LNCAP (cell line): ENCODE results near the gene L3MBTL3.

Experiments
- TF ChIP-seq, protein P1 (sequence below): fragments of 450-650 bp; IDR thresholded peaks from 2 replicates; pipeline ENCODE4 v1.5.1; 2017; ENCODE audit warnings: mild to moderate bottlenecking

L3MBTL3 gene

DNA sequence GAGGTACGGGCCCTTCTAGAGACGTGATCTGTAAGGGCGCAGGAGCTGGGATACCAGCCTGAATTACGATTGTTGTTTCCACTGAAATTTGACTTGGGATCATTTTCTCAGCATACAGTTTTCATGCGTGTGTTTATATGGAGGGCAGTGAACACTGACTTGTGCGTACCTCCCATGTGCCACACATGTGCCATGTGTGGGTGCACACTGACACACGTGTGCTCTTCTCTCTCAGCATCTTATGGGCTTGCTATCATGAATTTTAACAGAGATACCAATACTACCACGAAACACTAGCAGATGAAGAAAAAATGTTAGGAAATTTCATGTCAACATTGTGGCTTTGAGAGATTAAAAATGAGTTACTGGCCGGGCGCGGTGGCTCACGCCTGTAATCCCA is 39.1 kb downstream of the L3MBTL3 start:
- TF ChIP-seq, protein P1, sequence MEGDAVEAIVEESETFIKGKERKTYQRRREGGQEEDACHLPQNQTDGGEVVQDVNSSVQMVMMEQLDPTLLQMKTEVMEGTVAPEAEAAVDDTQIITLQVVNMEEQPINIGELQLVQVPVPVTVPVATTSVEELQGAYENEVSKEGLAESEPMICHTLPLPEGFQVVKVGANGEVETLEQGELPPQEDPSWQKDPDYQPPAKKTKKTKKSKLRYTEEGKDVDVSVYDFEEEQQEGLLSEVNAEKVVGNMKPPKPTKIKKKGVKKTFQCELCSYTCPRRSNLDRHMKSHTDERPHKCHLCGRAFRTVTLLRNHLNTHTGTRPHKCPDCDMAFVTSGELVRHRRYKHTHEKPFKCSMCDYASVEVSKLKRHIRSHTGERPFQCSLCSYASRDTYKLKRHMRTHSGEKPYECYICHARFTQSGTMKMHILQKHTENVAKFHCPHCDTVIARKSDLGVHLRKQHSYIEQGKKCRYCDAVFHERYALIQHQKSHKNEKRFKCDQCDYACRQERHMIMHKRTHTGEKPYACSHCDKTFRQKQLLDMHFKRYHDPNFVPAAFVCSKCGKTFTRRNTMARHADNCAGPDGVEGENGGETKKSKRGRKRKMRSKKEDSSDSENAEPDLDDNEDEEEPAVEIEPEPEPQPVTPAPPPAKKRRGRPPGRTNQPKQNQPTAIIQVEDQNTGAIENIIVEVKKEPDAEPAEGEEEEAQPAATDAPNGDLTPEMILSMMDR = no peak

DNA sequence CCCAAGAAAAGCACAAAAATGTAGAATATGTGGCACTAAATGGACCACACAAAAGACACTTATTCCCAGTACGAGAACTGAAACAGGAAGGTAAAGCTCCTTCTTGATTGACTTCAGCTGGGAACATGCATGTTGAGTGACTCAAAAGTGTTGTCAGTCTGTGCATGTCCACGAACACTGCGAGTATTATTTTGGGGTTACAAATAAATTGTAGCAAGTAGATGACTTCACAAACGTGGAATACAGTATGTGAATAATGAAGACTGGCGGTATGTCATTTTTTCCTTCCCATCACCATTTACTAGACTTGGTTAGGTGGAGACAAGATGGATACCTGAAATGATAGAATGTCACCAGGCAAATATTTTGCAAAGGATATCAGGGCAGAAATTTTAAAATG is 45.4 kb downstream of the L3MBTL3 start:
- TF ChIP-seq, protein P1 = no peak

DNA sequence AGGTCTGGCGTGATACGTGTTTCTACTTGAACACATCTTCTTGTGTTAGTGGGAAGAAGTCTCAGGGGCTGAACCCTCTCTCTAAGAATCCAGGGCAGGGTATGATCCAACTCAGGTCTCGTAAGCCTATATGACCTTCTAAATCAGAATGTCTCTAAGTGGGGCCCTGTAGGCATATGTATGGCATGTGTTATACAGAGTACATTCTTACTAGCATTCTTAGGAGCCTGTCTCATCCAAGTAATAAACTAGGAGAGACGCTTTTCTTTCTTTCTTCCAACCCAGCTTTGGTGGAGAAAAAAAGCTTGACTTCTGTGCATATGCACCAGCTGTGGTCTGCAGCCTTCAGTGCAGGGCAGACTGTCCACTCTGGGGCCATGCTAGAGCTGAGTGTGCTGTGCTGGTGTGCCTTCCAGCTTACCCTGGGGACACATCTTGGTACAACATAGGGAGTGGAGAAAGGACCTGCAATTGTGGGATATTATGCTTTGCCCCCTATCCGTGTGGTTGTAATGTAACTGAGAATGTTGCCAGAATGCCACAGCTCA is 47.3 kb downstream of the L3MBTL3 start:
- TF ChIP-seq, protein P1 = no peak

DNA sequence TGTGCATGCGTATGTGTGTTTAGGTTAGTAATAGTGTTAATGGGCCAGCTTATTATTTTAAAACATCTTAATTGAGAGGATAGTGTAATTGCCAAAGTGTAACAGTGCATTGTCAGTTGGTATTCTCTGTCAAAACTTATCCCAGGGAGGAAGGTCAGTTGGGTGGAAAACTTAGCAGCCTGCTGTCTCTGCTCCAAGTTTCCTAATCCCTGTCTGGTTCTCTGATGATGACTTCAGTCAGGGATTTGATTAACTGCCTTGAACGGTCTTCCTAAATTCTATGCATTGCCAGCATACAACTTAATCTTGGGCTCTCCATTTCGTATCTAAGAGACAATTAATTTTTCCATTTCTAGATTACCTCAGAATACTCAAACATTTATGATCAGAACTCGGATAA is 51.1 kb downstream of the L3MBTL3 start:
- TF ChIP-seq, protein P1 = no peak

DNA sequence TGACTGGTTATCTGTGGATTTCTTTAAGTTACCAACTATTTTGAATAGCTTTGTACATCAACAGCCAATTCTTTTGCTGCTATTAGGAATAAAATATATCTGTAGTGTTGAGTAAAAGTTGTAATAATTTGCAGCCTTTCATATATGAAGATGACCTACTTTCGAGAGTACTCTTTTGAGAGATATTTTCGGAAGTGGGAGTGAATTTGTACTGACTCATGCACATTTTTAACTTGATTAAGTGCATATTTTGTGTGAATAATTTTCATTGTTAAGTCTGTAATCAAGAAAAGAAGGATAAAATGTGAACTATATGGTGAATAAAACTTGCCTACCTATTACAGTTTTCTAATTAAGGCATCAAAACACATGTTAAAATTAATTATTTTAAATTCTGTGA is 51.9 kb downstream of the L3MBTL3 start:
- TF ChIP-seq, protein P1 = no peak

DNA sequence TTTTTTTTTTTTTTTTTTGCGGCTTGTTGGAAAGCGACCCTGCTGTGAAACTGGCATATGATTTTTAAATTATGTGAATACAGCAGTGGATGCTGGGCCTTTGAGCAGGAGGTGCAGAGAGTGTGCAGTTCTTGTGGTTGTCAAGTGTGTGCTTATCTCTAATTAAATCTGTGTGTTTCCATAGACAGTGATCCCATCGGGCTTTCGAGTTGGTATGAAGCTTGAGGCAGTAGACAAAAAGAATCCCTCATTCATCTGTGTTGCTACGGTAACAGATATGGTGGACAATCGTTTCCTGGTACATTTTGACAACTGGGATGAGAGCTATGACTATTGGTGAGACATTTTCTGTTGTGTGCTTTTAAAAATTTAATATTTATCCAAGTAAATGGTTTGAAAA is 52.4 kb downstream of the L3MBTL3 start:
- TF ChIP-seq, protein P1 = no peak

DNA sequence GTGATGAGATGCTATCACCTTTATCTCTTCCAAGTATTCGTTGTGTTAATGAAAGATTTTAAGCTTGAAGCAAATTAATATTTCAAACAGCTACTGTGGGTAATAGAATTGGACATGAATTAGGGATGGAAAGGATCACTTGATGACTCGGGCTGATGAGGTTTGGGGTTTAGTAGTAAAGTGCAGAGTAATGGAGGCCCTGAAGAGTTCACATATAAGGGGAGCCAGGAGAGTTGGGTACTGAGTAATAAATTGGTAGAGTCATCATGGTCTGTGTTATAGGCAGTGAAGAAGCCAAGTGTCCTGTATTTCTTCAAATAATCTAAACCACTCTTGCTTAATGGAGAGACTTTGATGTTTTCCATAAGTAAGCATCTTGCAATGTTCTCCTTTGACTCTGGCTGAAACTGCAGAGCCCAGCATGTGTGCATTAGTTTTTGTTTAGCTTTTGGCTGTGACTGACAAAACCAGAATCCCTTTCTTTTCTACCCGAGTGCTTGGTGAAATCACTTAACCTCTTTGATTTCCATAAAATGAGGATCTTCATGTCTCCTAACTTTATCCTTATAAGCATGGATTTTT is 57.6 kb downstream of the L3MBTL3 start:
- TF ChIP-seq, protein P1 = no peak

DNA sequence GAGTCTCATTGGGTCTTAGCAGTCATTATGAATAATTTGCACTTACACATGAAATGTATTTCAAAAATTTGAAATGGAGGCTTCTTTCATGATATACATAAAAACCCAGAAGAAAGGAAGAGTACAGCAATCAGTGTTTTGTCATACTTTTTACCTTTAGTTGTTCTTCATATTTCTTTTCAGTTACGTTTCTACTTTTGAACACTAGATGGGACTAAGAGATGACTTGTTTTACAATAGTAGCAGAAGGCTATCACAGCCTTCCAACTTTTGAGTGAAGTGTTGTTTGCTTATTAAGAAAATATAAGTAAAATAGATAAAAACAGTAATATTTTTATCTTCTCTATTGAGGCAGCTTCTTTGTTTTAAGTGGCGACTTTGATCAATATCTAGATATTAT is 58.1 kb downstream of the L3MBTL3 start:
- TF ChIP-seq, protein P1 = peak; percentile 50
